ENCODE results near the gene RIC1. TPM values are rescaled to one million over a fixed set of nuclear protein-coding genes. Genes with fewer than 3 reads are reported as not detected.

The RIC1 gene
- total and polyA plus RNA-seq, 2 of the 4 experiments (the other 2 are of a cell fraction), result 28.8 to 76.9 TPM

DNA sequence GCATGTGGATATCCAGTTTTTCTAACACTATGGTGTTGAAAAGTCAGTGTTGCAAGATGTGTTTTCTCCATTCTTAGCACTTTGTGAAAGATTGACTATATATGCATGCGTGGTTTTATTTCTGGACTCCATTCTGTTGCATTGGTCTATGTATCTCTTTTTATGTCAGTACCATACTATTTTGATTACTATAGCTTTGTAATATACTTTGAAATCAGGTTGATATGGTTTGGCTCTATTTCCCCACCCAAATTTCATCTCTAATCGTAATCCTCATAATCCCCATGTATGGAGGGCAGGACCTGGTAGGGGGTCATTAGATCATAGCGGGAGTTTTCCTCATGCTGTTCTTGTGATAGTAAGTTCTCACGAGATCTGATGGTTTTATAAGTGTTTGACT, 6.5 kb downstream of the RIC1 start:
- no peak overlapping the region for H2AK9ac ChIP-seq (replicated peaks; ENCODE audit: low read depth, low read length, poor library complexity)
- H3K14ac ChIP-seq (replicated peaks; ENCODE audit: low read depth, low read length), result no peak overlapping the region
- H2BK20ac ChIP-seq (ENCODE audit: low read depth, low read length), result no peak overlapping the region
- no CpG with 5 or more reads among the region's 4 CpGs for WGBS, 2 experiments (ENCODE audit: extremely low coverage in 2 of 2, insufficient read length in 1 of 2)
- H2BK5ac ChIP-seq (ENCODE audit: low read depth, low read length, poor library complexity, severe bottlenecking), result no peak overlapping the region
- DNase-seq (no peak), ATAC-seq (ENCODE audit: low read depth) (no peak)
- H3K27me3 ChIP-seq (ENCODE audit: control insufficient read depth, insufficient read depth, low read length), result no peaks in the 10 kb centered on the region
- in situ Hi-C loops (cut with MboI; ENCODE audit: low sequenced_read_pairs) (no loop called here), dilution Hi-C loops (cut with HindIII; ENCODE audit: low sequenced_read_pairs, unreplicated experiment) (no loop called here), intact Hi-C loops (cut with micrococcal nuclease) (no loop called here)
- no peak overlapping the region for H4K8ac ChIP-seq (ENCODE audit: low read depth in 2 of 2, low read length in 2 of 2)
- peaks cover 2% of the 10 kb centered on the region; the same call in 1 of the 2 replicates for H3K4me1 ChIP-seq (ENCODE audit: control insufficient read depth, insufficient read depth, low read length)
- H3K27ac ChIP-seq (ENCODE audit: insufficient read depth, low read length), result no peak overlapping the region
- no peaks in the 10 kb centered on the region; the same call in 1 of the 2 replicates for H3K9me1 ChIP-seq (ENCODE audit: insufficient read depth, low read length)
- H3K79me1 ChIP-seq (ENCODE audit: low read depth in 1 of 2, low read length in 2 of 2), result peaks cover 3 to 39% of the 10 kb centered on the region in 2 experiments; a peak in 3 of 4 replicates
- peaks cover 7% of the 10 kb centered on the region for H3K36me3 ChIP-seq (ENCODE audit: control insufficient read depth, insufficient read depth, low read length)
- H4K20me1 ChIP-seq (ENCODE audit: insufficient read depth, low read length), result peaks cover 81% of the 10 kb centered on the region
- no peak overlapping the region for H4K91ac ChIP-seq (ENCODE audit: insufficient read depth, low read depth, low read length)
- no peak overlapping the region for H2BK120ac ChIP-seq (ENCODE audit: low read depth, low read length)
- peaks cover 10% of the 10 kb centered on the region for H3K9me3 ChIP-seq (ENCODE audit: control insufficient read depth, insufficient read depth, low read length)
- H3K56ac ChIP-seq (ENCODE audit: extremely low read depth, insufficient read depth, low read length), result no peak overlapping the region
- no peak overlapping the region for H2AK5ac ChIP-seq (ENCODE audit: low read depth, low read length)
- H3K4ac ChIP-seq (ENCODE audit: low read depth, low read length), result no peak overlapping the region
- BruUV-seq (replicated peaks), result no TSS peak
- no peak overlapping the region for H3K9ac ChIP-seq (ENCODE audit: low read depth, low read length)
- H3K18ac ChIP-seq (ENCODE audit: low read depth, low read length), result no peak overlapping the region
- TF ChIP-seq ELK1 (IDR thresholded peaks at IDR 0.05; ENCODE audit: borderline replicate concordance, low read depth, low read length), result no peak
- no peak for TF ChIP-seq CEBPB (IDR thresholded peaks at IDR 0.05; ENCODE audit: low read depth, low read length)
- TF ChIP-seq MXI1 (IDR thresholded peaks at IDR 0.05; ENCODE audit: borderline replicate concordance, low read depth, low read length), result no peak
- H3K23ac ChIP-seq (ENCODE audit: low read depth, low read length), result no peak overlapping the region
- no peak overlapping the region for H4K5ac ChIP-seq (ENCODE audit: low read depth, low read length)
- H3K4me3 ChIP-seq (ENCODE audit: insufficient read depth, low read depth, low read length), result no peak overlapping the region
- POLR2A ChIA-PET (ENCODE audit: unreplicated experiment), result no interaction called here
- H2AFZ ChIP-seq (replicated peaks; ENCODE audit: low read length, poor library complexity), result no peak overlapping the region
- CTCF ChIA-PET, result no interaction called here
- no peak overlapping the region for H2BK15ac ChIP-seq (ENCODE audit: low read depth, low read length)
- H3K4me2 ChIP-seq (ENCODE audit: low read depth, low read length), result no peak overlapping the region
